22Rv1 (cell line): ENCODE results near the gene ABCA4.

Experiments used
- H3K27ac ChIP-seq: fragments of 450-650 bp; 2 replicates; pipeline ENCODE4 v1.5.1; 2017
- ZFX ChIP-seq: fragments of 450-650 bp; IDR thresholded peaks from 2 replicates; pipeline ENCODE4 v1.6.1; 2017; ENCODE audit warnings: antibody characterized with exemption, borderline replicate concordance
- TF ChIP-seq, protein P1 (sequence below): fragments of 450-650 bp; IDR thresholded peaks from 2 replicates; pipeline ENCODE4 v1.5.1; 2017; ENCODE audit warnings: mild to moderate bottlenecking

The ABCA4 gene

DNA sequence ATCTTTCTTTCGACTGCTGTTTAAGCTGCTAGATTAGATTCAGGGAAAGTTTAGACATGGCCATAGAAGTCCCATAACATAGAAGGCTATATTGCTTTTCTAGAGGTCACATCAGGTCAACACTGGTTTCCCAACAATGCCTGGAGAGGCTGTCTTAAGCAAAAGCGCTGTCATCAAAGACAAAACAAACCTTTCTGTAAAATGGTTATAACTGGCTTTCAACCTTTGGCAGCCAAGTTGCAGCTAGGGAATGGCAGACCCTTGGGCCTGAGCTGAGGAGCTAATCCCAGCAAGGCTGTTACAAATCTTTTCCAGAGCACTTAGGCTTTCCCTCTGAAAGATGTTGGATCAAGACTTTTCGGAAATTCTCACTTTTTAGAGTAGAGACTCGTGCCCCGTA lies 11.2 kb upstream of the ABCA4 start:
- H3K27ac ChIP-seq = no peak overlapping the region
- TF ChIP-seq ZFX = no peak
- TF ChIP-seq, protein P1, sequence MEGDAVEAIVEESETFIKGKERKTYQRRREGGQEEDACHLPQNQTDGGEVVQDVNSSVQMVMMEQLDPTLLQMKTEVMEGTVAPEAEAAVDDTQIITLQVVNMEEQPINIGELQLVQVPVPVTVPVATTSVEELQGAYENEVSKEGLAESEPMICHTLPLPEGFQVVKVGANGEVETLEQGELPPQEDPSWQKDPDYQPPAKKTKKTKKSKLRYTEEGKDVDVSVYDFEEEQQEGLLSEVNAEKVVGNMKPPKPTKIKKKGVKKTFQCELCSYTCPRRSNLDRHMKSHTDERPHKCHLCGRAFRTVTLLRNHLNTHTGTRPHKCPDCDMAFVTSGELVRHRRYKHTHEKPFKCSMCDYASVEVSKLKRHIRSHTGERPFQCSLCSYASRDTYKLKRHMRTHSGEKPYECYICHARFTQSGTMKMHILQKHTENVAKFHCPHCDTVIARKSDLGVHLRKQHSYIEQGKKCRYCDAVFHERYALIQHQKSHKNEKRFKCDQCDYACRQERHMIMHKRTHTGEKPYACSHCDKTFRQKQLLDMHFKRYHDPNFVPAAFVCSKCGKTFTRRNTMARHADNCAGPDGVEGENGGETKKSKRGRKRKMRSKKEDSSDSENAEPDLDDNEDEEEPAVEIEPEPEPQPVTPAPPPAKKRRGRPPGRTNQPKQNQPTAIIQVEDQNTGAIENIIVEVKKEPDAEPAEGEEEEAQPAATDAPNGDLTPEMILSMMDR = no peak

DNA sequence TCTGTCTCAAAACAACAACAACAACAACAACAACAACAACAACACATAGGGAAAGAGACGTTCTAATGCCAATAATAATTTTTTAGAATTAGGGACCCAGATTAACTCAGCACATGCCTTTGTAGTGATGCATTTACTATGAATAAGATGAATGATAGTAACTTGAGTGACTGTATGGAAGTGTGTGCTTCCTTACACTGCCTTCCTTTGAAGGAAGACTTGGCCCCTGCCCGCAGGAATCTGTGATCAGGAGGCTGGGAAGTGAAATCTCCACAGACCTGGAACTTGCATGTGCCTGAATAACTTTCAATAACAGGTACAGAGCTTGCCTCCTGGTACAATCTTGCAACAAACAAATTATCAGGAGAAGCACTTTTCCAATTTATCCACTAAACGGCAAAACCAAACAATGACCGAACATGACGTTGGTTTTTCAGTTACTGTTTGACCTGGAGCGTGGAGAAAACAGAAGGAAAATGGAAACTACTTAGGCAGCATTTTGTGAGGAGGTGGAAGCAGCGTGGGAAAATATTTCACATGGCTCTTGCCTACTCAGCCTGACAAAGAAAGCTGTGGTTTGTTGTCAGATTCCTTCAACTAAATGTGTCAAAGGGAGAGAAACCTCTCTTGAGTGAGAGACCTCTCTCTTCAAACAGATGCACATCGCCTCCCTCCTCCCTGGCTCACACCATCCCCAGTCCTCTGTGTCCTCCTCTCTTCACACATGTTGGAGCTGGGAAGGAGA lies 10.1 kb upstream of the ABCA4 start:
- no peak overlapping the region for H3K27ac ChIP-seq
- TF ChIP-seq, protein P1 = no peak
- no peak for TF ChIP-seq ZFX

DNA sequence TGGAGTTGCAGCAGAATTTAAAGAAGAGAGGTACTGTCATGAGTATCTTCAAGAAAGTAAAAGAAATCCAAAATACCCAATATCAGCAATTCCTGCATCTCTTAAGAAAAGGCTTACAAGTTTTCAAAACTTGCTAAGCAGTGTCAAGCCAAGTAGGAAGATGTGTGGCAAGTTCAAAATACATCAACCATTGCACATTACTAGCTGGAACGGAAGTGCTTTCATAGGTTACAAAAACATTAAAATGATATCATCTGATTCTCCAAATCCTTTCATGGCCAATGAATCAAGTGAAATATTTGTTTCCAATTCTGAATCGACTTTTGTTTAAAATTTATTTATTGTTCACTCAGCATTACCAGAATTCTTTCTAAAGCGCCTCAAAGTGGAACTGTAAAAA lies 5.7 kb upstream of the ABCA4 start:
- H3K27ac ChIP-seq = no peak overlapping the region
- TF ChIP-seq ZFX = no peak
- TF ChIP-seq, protein P1 = no peak

DNA sequence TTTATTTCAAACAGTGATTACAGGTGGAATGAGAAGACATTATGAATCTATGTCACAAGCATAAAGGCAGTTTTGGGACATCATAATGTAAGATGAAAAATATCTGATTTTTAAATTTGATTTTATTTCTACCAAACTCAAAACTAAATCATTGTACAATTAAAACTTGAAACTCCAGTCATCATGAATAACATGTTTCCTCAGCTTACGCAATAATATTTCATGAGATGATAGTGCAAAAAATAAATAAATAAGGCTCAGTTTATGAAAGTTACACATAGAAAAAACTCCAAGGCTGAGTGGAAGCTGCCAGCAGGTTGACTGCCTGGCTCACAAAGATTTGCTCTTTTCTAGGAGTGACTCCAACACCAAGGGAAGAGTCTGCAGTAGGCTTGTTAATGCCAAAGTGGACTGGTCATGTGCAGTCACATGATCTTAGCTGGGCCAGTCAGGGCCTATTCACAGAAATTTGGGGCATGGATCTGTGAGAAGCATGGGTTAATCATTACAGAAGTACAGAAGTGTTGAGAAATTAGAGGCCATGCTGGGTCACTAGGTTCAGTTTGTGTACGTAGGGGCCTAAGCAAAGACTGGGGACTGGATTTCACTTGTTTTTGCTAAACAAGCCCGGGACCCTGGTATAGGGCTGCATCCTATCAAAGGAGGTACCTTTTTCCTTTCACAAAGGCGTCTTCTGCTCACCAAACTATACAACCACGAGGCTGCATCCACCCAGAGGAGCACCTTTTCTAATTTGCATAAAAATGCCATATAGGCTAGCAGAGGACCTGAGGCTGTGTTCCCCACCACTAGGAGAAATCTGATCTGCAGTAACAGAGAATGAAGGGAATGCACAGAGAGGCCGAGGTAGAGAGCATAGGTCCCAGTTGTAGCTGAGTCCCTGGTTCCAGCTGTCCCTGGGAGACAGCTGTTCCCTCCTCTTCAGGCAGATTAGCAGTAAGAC lies 4.9 kb upstream of the ABCA4 start:
- no peak overlapping the region for H3K27ac ChIP-seq
- TF ChIP-seq, protein P1 = no peak
- TF ChIP-seq ZFX = no peak

DNA sequence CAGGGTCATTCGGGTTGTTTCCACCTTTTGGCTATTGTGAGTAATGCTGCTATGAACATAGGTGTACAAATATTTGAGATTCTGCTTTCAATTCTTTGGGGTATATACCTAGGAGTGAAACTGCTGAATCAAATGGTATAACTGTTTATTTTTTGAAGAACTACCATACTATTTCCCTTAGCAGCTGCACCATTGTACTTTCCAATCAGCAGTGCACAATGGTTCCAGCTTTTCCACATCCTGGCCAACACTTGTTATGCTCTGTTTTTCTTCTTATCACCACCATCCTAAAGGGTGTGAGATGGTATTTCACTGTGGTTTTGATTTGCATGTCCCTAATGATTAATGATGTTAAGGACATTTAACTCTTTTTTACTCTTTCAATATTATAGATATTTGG lies 3.6 kb upstream of the ABCA4 start:
- TF ChIP-seq ZFX = no peak
- TF ChIP-seq, protein P1 = no peak
- no peak overlapping the region for H3K27ac ChIP-seq

DNA sequence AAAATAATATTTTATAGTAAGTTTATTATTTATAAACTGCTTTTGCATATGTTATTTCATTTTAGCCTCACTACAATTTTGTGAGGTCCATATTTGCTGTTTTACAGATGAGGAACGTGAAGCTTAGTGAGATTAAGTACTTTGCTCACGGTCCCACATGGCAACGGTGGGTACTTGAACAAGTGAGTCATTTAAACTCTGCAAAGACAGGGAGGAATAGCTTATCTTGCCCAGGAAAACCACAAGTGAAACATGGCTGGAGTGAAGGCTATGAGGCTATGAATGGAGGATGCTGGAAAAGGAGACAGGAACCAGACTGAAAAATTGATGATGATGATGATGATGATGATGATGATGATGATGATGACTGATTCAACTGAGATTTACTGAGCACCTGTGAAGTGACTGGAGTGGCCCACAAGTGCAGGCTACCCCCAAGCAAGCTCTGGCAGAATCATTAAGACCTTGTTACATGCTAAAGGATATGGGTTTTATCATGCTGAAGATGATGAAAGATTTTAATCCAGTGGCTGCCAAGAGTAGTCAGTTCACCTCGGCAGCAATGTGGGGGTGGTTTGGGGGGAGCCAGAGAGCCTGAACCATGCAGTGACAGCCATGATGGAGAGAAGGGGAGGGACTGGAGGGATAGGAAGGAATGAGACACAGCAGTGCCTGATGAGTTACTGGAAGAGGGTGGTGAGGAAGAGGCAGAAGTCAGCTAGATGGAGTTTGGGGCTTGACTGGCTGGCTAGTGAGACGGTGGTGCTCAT lies 1.4 kb upstream of the ABCA4 start:
- TF ChIP-seq, protein P1 = no peak
- TF ChIP-seq ZFX = no peak
- H3K27ac ChIP-seq = no peak overlapping the region
